ENCODE results near the gene SORCS2. TPM values are rescaled to one million over a fixed set of nuclear protein-coding genes. Genes with fewer than 3 reads are reported as not detected.

Gene SORCS2
- total RNA-seq, 2 donors from 2014 or later = 1.0 to 4.4 TPM

- no peaks in the 10 kb centered on the region for H3K9me3 ChIP-seq
- TF ChIP-seq CTCF (IDR thresholded peaks at IDR 0.05) = no peak
- no peak for TF ChIP-seq POLR2A (IDR thresholded peaks at IDR 0.05)
- no peak for TF ChIP-seq POLR2AphosphoS5 (IDR thresholded peaks at IDR 0.05)
- no peak overlapping the region for H3K4me3 ChIP-seq
- WGBS = 68% methylated on average over 7 of the region's 18 CpGs
- no peak for DNase-seq (ENCODE audit: low spot score)
- H3K4me1 ChIP-seq (replicated peaks) = no peaks in the 10 kb centered on the region
- no peaks in the 10 kb centered on the region for H3K27me3 ChIP-seq (replicated peaks; ENCODE audit: insufficient read depth)
- no peak overlapping the region for H3K27ac ChIP-seq
- intact Hi-C loops (cut with DNase I) = no loop called here
- H3K36me3 ChIP-seq = no peaks in the 10 kb centered on the region
These were observed 232.3 kb downstream of the SORCS2 start for GRCh38 chr4:7424553-7425111.

GRCh38 chr4:7425124-7425523 lies 232.8 kb downstream of the SORCS2 start:
- H3K27ac ChIP-seq = no peak overlapping the region
- H3K27me3 ChIP-seq (replicated peaks; ENCODE audit: insufficient read depth) = no peaks in the 10 kb centered on the region
- H3K9me3 ChIP-seq = no peaks in the 10 kb centered on the region
- DNase-seq (ENCODE audit: low spot score) = no peak
- TF ChIP-seq POLR2A (IDR thresholded peaks at IDR 0.05) = no peak
- no peak for TF ChIP-seq CTCF (IDR thresholded peaks at IDR 0.05)
- TF ChIP-seq POLR2AphosphoS5 (IDR thresholded peaks at IDR 0.05) = no peak
- H3K4me1 ChIP-seq (replicated peaks) = no peaks in the 10 kb centered on the region
- intact Hi-C loops (cut with DNase I) = no loop called here
- WGBS = 94% methylated on average over 13 of the region's 13 CpGs
- no peaks in the 10 kb centered on the region for H3K36me3 ChIP-seq
- no peak overlapping the region for H3K4me3 ChIP-seq

- H3K27ac ChIP-seq = no peak overlapping the region
- no peaks in the 10 kb centered on the region for H3K4me1 ChIP-seq (replicated peaks)
- TF ChIP-seq CTCF (IDR thresholded peaks at IDR 0.05) (no peak), POLR2AphosphoS5 (IDR thresholded peaks at IDR 0.05) (no peak), POLR2A (IDR thresholded peaks at IDR 0.05) (no peak)
- no peaks in the 10 kb centered on the region for H3K36me3 ChIP-seq
- H3K4me3 ChIP-seq = no peak overlapping the region
- no peaks in the 10 kb centered on the region for H3K9me3 ChIP-seq
- DNase-seq (ENCODE audit: low spot score) = no peak
- WGBS = 88% methylated on average over 26 of the region's 28 CpGs
- intact Hi-C loops (cut with DNase I) = no loop called here
- H3K27me3 ChIP-seq (replicated peaks; ENCODE audit: insufficient read depth) = no peaks in the 10 kb centered on the region
These were observed 233.5 kb downstream of the SORCS2 start for GRCh38 chr4:7425591-7426468.

GRCh38 chr4:7426525-7427171 lies 234.3 kb downstream of the SORCS2 start:
- no peak for DNase-seq (ENCODE audit: low spot score)
- TF ChIP-seq CTCF (IDR thresholded peaks at IDR 0.05) (no peak), POLR2A (IDR thresholded peaks at IDR 0.05) (no peak), POLR2AphosphoS5 (IDR thresholded peaks at IDR 0.05) (no peak)

More at GRCh38 chr4:7426525-7427171, 234.3 kb downstream of the SORCS2 start:
- intact Hi-C loops (cut with DNase I) = no loop called here
- no peaks in the 10 kb centered on the region for H3K27me3 ChIP-seq (replicated peaks; ENCODE audit: insufficient read depth)
- H3K9me3 ChIP-seq = no peaks in the 10 kb centered on the region
- H3K36me3 ChIP-seq = no peaks in the 10 kb centered on the region
- H3K27ac ChIP-seq = no peak overlapping the region
- H3K4me3 ChIP-seq = no peak overlapping the region
- H3K4me1 ChIP-seq (replicated peaks) = no peaks in the 10 kb centered on the region
- 96% methylated on average over 20 of the region's 20 CpGs for WGBS

Measured in prostate gland (tissue), 2 donors.